Activated effector memory CD4-positive, alpha-beta T cell treated with Interleukin-2 at 50 U/mL for 16 hours (primary cell): ENCODE data around the gene ANGPTL2.

ENCODE experiments used
- DNase-seq: peaks from one replicate; pipeline ENCODE4 v3.0.0-alpha.2; 2020

ANGPTL2 gene

DNA sequence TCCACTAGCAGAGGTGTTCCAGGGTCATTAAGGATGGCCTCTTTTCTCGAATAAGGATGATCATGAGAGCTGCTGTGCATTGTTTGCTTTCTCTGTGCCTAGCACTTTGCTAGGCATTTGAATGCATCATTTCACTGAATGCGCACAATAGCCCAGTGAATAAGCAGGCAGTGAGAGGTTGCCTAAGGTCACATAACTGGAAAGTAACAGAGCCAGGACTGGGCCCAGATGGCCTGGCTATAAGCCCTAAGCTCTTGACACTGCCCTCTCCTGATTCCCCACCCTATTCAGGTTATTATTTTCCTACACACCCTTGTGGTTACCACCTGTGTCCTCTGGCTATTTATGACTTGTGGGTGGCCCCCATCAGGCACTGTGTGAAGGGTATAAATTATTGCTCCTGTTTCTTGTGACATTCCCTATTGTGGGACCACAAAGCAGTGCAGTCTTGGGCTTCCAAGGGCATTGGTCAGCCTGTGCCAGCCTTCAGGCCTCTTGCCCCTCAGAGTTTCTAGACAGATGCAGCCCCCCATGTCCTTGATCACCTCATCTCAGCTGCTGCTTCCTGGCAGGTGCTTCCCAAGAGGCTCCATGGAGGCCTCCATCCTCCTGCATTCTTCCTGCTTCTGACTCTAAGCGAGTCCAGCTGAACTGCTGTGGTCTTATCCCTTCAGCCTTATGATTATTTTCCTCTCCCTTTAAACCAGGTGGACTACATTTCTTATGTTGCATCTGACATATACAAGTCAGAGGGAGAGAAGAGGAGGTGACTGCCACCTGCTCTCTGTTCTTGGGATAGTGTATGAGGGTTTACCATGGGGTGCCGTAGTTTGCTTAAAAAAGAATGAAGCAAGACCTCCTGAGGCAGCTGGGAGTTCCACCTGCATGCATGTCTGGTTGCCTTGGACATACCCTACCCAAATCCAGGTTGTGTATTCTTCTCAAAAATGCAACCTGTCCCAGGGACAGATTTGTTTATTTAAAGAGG lies 47.6 kb downstream of the ANGPTL2 start:
- no peak for DNase-seq

DNA sequence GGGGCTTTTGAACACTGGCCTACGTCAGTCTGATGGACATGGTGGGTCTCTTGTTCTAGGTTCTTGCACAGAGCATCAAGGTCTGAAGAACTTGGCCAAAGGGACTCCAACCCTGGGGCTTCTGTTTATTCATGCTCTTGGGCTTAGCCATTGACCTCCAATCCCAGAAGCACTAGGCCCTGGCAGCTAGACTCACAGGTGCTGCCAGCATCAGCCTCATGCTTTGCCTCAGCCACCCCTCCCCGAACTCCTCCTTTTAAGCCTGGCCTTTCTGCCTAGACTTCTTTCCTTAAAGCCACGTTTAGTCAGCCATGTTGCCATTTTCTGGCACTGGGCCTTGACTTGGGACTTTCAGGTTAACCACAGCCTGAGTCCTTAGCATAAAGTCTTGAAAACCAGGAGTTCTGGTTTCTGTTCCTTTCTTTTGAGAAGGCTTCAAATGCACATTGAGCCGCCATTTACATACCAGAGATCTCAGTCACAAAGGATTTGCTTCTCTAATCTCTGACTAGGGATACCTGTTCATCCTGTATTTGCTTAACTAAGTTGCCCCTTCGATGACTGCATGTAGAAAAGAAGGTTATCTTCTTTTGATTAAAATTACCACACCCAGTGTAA lies 54.7 kb downstream of the ANGPTL2 start:
- DNase-seq: no peak

DNA sequence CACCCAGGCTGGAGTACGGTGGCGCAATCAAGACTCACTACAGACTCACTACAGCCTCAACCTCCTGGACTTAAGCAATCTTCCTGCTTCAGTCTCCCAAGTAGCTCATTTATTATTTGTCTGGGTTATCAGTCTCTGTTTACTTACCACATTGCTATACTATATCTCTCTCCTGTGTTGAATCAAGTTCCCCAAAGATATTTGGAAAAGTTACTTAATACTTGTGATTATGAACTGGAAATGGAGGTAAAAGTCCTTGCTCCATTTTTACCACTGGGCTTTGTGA lies 55.6 kb downstream of the ANGPTL2 start:
- no peak for DNase-seq

DNA sequence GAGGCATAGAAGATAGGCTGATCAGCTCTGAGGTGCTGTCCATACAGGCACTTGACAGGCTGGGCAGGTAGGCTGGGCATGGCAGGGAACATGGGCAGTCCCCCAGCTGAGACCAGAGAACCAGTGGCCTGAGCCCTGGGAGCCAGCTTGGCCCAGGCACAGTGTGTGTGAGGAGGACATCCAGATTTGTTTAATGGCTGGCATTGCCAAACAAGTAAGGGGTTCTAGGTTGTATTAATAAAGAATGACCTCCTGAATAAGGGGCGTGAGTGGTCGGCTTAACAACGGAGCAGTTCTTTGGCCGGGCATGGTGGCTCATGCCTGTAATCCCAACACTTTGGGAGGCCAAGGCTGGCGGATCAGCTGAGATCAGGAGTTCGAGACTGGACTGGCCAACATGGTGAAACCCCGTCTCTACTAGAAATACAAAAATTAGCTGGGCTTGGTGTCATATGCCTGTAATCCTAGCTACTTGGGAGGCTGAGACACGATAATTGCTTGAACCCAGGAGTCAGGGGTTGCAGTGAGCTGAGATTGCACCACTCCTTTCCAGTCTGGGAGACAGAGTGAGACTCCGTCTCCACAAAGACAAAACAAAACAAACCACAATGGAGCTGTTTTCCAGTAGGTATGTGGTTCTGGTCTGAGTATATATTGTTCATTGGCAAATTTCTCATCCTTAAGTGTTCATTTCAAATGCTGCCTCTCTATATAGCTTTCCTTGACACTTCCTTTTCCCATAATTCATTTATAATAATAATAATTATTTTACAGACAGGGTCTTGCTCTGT lies 56.2 kb downstream of the ANGPTL2 start:
- DNase-seq: no peak

DNA sequence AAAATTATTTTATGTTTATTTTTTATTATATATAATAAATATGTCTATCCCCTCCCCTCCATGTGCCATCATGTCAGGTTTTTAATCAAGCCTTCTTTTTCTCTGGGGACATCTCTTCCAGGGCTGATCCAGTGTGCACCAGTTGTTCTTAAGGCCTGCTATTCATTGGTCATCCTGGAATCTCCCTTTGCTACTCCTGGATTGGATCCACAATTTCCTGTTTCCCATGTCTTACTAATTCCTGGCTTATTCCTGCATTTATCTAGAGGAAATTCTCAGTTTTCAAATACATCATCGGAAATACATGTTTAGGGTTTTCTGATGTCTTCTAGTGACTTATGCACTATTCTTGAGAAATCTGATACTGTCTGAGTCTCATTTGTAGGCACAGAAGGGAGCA lies 56.8 kb downstream of the ANGPTL2 start:
- DNase-seq: no peak

DNA sequence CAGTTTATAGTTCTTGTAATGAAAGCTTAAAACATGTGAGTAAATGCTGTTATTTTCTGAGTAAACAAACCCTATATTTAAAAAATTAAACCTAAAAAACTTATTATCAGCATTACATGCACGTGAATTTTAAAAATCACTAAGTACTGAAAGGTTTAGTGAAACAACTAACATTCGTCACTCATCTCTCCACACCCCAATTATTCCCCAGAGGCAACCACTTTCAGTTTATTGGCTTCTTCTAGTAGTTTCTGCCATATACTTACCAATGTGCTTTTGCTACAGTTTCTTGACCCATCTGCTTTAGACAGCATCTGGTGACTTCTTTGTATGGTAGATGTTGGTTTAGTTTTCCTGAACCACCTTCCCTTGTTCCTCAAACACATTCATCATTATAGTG lies 58.1 kb downstream of the ANGPTL2 start:
- DNase-seq: no peak

DNA sequence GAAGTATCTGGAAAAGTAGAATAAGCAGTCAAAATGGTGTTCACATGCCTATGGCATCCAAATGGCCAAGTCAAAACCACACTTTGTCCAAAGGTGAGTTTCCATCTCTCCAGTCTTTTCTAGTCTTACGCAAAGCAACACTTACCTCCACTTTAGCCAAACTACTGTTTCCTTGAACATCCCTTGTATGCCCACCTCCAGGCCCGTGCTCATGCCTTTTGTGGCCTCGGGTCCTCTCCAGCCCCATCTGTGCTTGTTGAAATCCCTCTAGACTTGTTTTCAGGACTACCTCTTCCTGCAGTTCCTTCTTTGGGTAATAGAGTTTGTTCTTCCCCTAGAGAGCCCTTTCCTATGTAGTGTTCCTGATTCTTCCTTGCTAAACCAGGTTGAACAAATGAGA lies 61.0 kb downstream of the ANGPTL2 start:
- no peak for DNase-seq

DNA sequence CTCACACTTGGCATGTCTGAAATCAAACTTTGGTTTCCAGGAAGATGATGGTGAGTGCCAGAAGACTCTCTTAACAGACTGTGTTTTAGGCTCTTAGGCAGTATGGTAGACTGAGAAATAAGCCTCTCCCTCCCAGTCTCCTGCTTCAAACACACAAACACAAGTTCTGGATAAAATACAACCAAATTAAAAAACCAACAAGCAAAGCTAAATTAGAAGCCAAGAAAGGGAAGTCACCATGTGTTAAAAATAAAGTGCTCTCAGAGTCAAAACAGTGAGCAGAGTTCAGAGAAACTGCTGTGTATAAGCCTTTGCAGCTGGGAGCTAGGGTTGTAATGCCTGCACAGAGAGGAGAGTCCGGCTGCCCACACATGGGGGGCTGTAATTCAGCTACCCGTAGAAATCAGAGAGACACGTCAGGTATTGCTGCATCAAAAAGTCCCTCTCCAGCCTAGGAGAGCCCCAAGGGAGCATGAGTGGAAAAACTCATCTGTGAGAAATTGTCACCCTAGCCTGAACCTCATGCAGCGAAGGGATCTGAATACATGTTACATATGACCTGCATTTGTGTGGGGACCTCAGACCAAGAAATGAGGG lies 62.6 kb downstream of the ANGPTL2 start:
- no peak for DNase-seq

DNA sequence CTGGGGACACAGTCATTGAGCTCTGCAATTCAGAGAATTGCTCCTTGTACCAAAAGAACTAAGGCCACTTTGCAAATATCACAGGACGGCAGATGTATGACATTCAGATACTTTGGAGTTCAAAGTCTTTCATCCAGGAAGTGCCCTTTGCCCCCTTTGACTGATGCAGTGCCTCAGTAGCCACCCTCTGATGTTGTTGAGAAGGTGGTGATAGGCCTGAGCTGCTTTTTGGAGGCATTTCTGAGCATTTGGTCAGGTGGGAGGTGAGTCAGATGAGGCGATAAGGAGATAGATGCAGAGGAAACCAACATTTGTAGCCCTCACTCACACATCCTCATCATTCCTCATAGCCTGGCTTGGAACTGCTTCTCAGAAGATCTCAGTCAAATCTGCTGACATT lies 63.4 kb downstream of the ANGPTL2 start:
- DNase-seq: no peak

DNA sequence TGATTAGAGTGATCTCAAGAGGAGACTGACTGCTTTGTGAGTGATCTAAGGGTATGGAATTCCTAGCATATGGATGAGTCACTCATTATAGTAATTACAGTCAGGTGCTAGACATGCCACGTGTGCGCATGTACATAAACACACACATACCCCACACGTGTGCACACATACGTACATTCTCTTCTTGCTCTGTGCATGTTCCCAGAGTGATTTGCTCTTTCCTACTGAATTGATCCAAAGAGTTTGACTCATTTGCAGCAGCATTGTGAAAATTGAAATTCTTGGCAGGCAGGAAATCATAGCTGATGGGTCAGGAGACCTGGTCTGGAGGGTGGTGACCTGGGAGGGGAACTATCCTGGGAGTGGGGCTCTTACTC lies 63.8 kb downstream of the ANGPTL2 start:
- no peak for DNase-seq

DNA sequence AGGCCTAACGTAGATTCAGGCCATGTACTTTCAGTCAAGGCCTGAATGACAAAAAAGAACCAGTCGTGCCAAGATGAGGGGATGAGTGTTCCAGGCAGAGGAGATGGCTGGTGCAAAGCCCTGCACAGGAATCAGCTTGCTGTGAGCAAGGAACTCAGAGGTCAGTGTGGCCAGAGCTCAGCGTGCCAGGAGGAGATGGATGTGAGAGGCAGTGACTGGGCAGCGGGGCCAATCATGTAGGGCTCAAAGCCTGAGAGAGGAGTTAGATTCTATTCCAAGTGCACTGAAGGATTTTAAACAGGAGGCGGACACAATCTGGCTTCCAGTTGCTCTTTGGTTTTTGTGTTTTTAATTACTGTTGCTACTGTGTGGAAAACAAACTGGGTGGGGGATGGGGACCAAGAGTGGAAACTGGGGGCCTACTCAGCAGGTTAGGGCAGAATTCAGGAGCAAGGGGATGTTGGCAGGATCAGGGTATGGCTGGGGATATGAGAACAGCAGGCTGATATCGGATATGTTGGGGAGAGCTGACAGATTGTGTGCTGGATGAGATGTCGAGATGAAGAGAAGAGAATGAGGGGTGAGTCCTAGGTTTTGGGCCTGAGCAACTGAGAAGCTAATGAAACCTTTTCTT lies 64.3 kb downstream of the ANGPTL2 start:
- no peak for DNase-seq

DNA sequence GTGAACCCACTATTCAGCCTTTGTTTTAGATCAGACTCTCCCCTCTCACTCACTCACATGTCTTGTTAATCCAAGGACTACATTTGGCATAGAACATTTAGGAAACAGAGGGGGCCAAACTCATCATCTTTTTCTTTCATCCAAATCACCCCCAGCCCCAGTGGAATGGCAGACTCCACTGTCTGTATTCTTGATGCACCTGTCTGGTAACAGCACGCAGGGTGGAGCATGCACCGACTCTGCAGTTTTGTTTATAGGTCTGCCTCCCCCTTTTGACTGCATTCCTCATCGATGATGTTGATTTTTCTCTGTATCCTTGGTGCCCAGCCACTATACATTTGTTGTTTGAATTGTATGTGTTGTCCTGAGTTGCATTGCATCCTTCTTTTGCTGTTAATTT lies 66.0 kb downstream of the ANGPTL2 start:
- DNase-seq: no peak

DNA sequence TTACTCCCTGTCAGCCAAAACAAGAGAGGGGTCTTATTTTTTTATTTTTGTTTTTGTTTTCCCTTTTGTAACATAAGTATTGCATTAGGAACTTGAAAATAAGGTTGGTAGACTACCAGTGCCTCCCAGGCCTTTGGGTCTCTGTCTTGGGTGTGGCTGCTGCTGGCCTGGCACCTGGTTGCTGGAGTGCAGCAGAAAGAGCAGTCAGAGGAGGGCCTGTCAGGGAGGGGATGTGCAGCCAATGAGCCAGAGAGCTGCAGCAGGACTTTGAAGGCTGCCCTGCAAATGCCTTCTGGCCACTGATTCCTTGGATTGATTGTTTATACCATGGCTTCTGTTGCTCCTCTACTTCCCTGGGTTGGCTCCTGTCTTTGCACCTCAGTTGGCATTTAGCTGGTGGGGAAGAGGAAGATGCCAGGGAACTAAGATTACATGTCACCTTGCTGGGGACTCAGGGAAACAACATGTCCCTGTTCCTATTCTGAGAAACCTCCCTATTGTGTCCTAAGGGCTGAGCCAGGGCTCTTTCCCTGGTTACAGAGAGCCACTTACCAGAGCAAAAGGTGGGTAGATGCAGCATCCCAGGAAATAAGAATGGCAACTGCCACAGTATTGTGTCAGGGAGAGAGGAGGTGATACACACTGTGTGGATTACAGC lies 66.6 kb downstream of the ANGPTL2 start:
- no peak for DNase-seq

DNA sequence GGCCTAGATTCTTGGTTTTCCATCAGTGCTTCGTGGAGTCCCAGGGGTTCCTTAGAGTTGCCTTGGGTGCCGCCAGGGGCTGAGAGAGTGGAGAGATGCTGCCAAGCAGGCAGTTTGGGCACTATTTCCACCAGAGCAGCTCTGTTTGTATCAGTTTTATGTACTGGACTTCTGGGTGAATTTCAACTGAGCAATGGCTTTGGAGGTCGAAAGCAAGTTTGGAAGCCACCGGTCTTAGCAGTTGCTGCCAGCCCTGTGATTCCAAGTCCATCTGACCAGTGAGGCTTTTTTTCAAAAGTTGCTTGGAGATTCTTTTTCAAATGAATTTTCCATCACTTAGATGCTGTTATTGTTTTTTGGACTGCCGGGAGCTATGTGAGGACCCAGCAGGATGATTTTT lies 68.5 kb downstream of the ANGPTL2 start:
- DNase-seq: no peak

DNA sequence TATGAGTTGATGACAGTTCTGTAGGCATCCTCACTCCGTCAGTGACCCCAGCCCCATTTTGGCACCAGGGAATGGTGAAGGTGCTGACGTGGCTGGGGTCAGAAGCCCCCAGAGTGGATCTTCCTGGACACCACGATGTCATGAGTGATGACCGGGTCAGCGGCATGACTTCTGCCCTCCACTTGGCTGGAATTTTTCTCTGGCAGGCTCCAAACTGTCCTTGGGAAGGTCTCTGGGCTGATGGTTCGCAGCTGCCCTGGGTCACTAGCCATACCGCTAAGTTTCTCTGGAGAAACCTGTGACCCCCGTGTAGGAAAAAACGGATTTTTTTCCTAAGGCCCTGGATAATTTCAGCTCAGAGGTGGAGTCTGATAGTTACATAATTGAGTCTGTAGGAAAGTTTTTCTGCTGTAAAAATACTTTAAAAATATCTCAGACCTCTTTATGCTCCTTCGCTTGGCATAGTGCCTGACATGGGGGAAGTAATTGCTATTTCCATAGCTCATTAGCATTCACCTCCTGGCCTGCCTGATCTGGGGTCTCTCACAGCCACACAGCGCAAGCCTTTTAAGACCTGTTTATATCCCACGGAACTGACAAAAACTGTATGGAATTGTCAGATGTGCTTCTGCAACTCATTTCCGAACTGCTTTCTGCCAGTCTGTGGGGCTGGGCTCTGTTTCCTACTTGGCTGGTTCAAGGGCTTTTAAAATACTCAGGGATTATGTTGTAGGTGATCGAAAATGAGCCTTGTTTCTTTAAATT lies 69.2 kb downstream of the ANGPTL2 start:
- no peak for DNase-seq

DNA sequence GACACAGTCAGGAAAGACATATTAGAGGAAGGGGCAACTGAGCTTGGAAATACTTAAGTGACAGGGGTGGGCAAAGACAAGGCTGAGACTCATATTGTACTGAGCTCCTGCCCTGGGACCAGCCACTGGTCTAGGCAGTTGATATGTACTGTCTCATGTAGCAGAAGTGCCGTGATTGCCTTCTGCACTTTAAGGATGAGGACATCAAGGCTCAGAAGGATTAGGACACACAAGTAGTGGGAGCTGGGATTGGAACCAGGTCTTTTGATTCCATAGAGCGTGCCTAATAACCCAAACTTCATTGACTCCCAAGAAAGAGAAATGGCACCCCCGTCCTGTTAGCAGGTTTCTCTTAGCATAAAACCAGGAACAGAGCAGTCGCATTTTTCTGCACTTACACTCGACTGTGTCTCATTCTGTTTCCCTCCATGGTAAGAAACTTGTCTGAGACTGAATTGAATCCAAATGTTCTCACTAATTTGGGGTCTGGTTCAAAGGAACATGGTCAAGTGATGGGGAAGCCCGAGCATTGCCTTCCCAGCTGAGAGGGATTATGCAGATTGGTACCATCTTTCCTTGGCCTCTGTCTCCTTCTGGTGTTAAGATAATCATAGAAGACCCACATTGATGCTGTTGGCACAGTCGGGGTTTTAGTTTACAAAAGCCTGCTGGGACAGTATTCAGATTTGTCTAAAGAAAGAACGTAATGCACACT lies 70.4 kb downstream of the ANGPTL2 start:
- DNase-seq: no peak

DNA sequence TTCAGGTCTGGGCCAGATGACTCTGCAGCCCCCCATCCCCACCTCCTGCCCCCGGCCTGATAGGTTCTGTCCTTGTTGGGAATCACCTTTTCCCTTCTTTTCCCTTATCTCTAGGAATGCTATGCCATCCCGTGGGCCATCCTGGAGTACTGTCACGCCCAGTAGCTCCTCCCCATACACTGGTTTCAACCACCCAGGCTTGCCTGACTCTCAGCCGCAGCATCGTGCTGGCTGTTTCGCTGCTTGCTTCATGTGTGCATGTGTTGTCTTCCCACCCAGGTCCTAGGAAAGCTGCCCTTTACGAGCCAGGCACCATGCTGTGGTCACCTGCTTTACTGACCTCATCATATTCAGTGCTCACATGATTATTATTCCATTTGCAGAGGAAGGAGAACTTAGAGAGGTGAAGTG lies 71.8 kb downstream of the ANGPTL2 start:
- no peak for DNase-seq

DNA sequence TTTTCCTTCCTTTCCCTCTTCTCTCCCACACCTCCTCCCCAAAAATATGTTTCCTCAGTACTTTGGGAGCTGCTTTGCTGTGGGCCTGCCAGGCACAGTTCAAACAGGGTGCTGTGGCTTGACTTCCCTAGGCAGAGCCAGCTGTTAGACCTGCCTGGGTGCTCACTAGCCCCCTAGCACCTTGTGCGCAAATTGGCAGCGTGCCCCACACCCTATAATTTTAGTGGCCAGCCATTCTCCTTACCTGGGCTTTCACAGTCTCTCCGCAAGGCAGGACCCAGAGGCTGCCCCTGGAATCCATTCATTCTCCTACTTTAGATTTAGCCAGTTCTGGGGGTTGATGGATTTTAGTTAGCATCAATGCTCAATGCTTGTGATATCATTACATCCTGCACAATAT lies 72.3 kb downstream of the ANGPTL2 start:
- no peak for DNase-seq

DNA sequence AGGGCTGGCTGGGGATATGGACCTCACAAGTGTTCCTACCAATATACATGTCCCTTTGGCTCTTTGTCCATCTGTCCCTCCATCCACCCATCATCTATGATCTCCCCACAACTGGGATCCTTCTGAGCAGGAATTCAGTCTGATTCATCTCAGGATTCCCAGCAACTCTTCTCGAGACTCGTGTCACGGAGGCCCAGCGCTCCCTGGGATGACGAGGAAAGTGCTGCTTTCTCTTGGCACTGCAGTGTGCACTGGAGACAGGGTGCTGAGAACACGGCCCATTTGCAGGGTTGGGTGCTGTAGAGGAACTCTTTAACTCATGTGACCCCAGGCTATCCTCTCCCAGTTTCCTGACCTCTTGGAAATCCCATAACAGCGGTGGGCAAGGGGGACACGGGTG lies 72.9 kb downstream of the ANGPTL2 start:
- DNase-seq: no peak

DNA sequence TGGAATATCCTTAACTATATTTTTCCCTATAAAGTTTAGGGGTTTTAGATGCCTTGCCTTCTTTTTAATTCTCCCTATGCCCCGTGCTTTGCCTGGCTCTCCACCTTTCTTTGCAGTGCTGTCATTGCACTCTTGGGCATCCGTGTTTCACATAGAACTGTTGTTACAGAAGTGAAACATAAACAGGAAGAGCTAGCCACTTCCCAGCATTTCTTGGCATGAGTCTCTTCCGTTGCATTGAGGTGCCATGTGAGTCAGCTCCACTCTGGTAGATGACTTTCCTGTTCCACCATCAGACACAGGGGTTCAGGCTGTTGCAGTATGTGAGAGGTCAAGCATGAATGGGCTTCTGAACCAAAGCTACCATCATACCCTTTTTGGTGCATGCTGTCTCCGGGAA lies 73.4 kb downstream of the ANGPTL2 start:
- DNase-seq: peak; percentile 14

DNA sequence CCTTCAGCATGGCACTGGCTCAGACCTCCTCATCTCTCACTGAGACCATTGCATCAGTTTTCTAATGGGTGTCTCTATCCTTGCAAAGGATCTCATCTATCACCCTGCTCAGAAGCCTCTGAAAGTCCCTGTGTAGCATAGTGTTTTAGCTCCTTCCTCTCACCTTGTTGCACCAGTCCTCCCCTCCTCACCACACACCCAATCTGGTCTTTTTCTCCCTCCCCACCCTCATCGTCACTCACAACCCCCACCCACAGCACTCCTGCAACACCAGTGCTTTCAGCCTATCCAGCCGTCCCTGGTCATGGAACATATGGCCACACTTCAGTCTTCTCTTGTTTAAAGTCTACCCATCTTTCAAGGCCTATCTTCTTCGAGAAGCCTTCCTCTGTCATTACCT lies 74.5 kb downstream of the ANGPTL2 start:
- no peak for DNase-seq
